NCI-H748 (cell line): Measurements from ENCODE around the gene ASIC1.

ENCODE experiments used
- DNase-seq: peaks from one replicate; lab custom pipeline; 2025; ENCODE audit not compliant: unreplicated experiment; lab: John Stamatoyannopoulos, UW

The ASIC1 gene

GRCh38 chr12:50040657-50041056 is 16.7 kb upstream of the ASIC1 start:
- DNase-seq = no peak

GRCh38 chr12:50041062-50041860 is 16.1 kb upstream of the ASIC1 start:
- no peak for DNase-seq

GRCh38 chr12:50041962-50042361 is 15.4 kb upstream of the ASIC1 start:
- DNase-seq = no peak

GRCh38 chr12:50042693-50043092 is 14.7 kb upstream of the ASIC1 start:
- DNase-seq = no peak

- no peak for DNase-seq
These were observed 14.1 kb upstream of the ASIC1 start for GRCh38 chr12:50043308-50043707.

- no peak for DNase-seq
These were observed 13.5 kb upstream of the ASIC1 start for GRCh38 chr12:50043854-50044253.

- DNase-seq = no peak
These were observed 9.6 kb upstream of the ASIC1 start for GRCh38 chr12:50047693-50048250.

- DNase-seq = no peak
These were observed 7.9 kb upstream of the ASIC1 start for GRCh38 chr12:50049254-50050118.

- no peak for DNase-seq
These were observed 7.3 kb upstream of the ASIC1 start for GRCh38 chr12:50050119-50050385.

GRCh38 chr12:50050410-50051098 is 6.8 kb upstream of the ASIC1 start:
- no peak for DNase-seq

GRCh38 chr12:50051101-50051806 is 6.1 kb upstream of the ASIC1 start:
- DNase-seq = no peak

- no peak for DNase-seq
These were observed 4.9 kb upstream of the ASIC1 start for GRCh38 chr12:50052544-50052943.

GRCh38 chr12:50052964-50053363 is 4.4 kb upstream of the ASIC1 start:
- no peak for DNase-seq

GRCh38 chr12:50053583-50053982 is 3.8 kb upstream of the ASIC1 start:
- DNase-seq = no peak

- DNase-seq = peak; percentile 66
These were observed 1.4 kb upstream of the ASIC1 start for GRCh38 chr12:50055831-50056638.

GRCh38 chr12:50056639-50056976 is 788 bp upstream of the ASIC1 start:
- no peak for DNase-seq

- no peak for DNase-seq
These were observed 687 bp downstream of the ASIC1 start for GRCh38 chr12:50057896-50058670.

GRCh38 chr12:50058743-50059312 is 1.4 kb downstream of the ASIC1 start:
- no peak for DNase-seq

- DNase-seq = no peak
These were observed 2.2 kb downstream of the ASIC1 start for GRCh38 chr12:50059440-50060119.
